ENCODE data around the gene CTBP2. TPM values are rescaled to one million over a fixed set of nuclear protein-coding genes. Genes with fewer than 3 reads are reported as not detected.

CTBP2 gene
- total RNA-seq, 2 experiments from 2014 or later: 0.15 to 0.43 TPM

- POLR2A ChIA-PET: no interaction called here
- H3K27ac Mint-ChIP-seq: no peak overlapping the region
These were observed 57.5 kb downstream of the CTBP2 start for GRCh38 chr10:125102821-125103220.

GRCh38 chr10:125102246-125102645 lies 58.1 kb downstream of the CTBP2 start:
- ChIA-PET POLR2A (no interaction called here), CTCF (no interaction called here)
- no peak overlapping the region for H3K27ac Mint-ChIP-seq
- DNase-seq: no peak
- peaks cover 2% of the 10 kb centered on the region for H3K27me3 Mint-ChIP-seq
- no peak overlapping the region for H3K4me3 Mint-ChIP-seq
- no peaks in the 10 kb centered on the region for H3K9me3 Mint-ChIP-seq
- H3K36me3 Mint-ChIP-seq (ENCODE audit: low read depth): no peaks in the 10 kb centered on the region
- no peaks in the 10 kb centered on the region for H3K4me1 Mint-ChIP-seq

More at GRCh38 chr10:125102821-125103220, 57.5 kb downstream of the CTBP2 start:
- H3K27me3 Mint-ChIP-seq: peaks cover 2% of the 10 kb centered on the region
- CTCF ChIA-PET: no interaction called here
- DNase-seq: no peak
- H3K36me3 Mint-ChIP-seq (ENCODE audit: low read depth): no peaks in the 10 kb centered on the region
- H3K4me3 Mint-ChIP-seq: no peak overlapping the region
- no peaks in the 10 kb centered on the region for H3K9me3 Mint-ChIP-seq
- H3K4me1 Mint-ChIP-seq: no peaks in the 10 kb centered on the region

- Mint-ChIP-seq H3K36me3 (ENCODE audit: low read depth) (no peaks in the 10 kb centered on the region), H3K27me3 (peaks cover 2% of the 10 kb centered on the region), H3K27ac (no peak overlapping the region), H3K4me1 (no peaks in the 10 kb centered on the region), H3K4me3 (no peak overlapping the region), H3K9me3 (no peaks in the 10 kb centered on the region)
- ChIA-PET POLR2A (no interaction called here), CTCF (no interaction called here)
- DNase-seq: no peak
These were observed 58.8 kb downstream of the CTBP2 start for GRCh38 chr10:125101581-125101980.

DNA sequence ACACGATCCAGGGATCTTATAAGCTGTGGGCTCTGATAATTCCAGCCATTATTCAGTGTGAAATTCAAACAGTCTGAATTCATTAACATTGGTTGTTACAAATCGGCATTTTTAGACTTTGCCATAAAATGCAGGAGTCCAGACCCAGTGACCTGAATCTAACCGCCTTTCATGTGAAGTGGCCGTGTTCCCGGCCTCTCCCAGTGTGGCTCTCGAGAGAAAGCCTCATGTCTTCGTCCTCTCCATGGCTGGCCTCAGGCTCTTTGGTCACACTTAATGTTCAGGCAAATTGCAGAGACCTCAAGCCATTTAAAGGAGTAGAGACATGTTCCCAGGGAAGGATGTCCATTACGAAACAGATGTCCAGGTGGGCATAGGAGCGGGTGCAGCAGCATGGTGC lies 59.3 kb downstream of the CTBP2 start:
- H3K27me3 Mint-ChIP-seq: peaks cover 2% of the 10 kb centered on the region
- no peaks in the 10 kb centered on the region for H3K9me3 Mint-ChIP-seq
- H3K27ac Mint-ChIP-seq: no peak overlapping the region
- no peaks in the 10 kb centered on the region for H3K36me3 Mint-ChIP-seq (ENCODE audit: low read depth)
- DNase-seq: no peak
- POLR2A ChIA-PET: no interaction called here
- no peak overlapping the region for H3K4me3 Mint-ChIP-seq
- CTCF ChIA-PET: no interaction called here
- H3K4me1 Mint-ChIP-seq: peaks cover 3% of the 10 kb centered on the region

DNA sequence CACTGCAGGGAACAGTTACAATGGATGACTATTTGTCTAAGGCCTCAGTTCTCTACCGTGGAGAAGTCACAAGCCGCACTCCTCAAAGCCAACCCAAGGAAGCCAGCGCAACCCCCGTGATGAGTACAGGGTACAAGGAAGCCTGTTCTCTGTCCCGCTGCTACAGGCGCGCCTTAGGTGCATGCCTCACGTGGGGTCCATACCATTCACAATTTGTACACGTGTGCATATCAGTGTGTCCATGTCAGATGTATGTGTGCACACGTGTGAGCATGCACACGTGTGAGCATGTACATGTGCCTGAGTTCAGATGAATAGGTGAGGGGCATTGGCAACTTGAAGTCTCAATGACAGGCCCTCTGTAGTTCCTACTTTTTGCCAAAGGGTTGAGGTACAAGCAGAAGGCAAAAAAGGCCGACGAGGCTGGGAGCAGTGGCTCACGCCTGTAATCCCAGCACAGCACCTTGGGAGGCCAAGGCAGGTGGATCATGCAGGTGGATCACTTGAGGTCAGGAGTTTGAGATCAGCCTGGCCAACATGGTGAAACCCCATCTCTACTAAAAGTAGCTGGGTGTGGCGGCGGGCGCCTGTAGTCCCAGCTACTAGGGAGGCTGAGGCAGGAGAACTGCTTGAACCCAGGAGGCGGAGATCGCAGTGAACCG lies 62.8 kb downstream of the CTBP2 start:
- ChIA-PET CTCF (no interaction called here), POLR2A (no interaction called here)
- peaks cover 4% of the 10 kb centered on the region for H3K4me1 Mint-ChIP-seq
- peaks cover 3% of the 10 kb centered on the region for H3K27me3 Mint-ChIP-seq
- no peaks in the 10 kb centered on the region for H3K36me3 Mint-ChIP-seq (ENCODE audit: low read depth)
- no peaks in the 10 kb centered on the region for H3K9me3 Mint-ChIP-seq
- no peak for DNase-seq
- H3K27ac Mint-ChIP-seq: no peak overlapping the region
- no peak overlapping the region for H3K4me3 Mint-ChIP-seq

GRCh38 chr10:125096975-125097374 lies 63.4 kb downstream of the CTBP2 start:
- Mint-ChIP-seq H3K36me3 (ENCODE audit: low read depth) (no peaks in the 10 kb centered on the region), H3K27ac (no peak overlapping the region), H3K4me1 (peaks cover 4% of the 10 kb centered on the region), H3K9me3 (no peaks in the 10 kb centered on the region), H3K27me3 (peaks cover 3% of the 10 kb centered on the region), H3K4me3 (no peak overlapping the region)
- ChIA-PET CTCF (interaction anchor here (0.6 kb wide), 1 partner anchor 15 kb away, joined by 4 read pairs; no protein-coding TSS in a partner anchor), POLR2A (no interaction called here)
- no peak for DNase-seq

DNA sequence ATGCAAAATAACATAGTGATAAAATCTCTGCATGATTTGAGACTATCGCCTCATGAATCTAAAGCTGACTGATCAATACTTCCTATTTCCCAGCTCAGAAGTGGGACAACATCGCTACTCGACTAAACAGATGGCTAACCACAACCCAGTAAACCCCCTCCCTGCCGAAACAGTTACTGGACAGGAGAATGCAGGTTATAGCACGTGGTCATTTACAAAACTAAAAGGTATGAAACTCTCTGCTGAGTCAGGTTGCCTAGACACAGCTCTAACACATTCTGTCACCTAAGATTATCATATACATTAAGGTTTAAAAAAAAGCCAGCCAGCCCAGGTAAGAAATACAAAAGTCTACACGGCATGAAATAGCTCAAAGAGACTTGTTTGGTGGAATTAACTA lies 64.0 kb downstream of the CTBP2 start:
- no peak for DNase-seq
- H3K9me3 Mint-ChIP-seq: no peaks in the 10 kb centered on the region
- H3K4me1 Mint-ChIP-seq: peaks cover 4% of the 10 kb centered on the region
- H3K27me3 Mint-ChIP-seq: peaks cover 3% of the 10 kb centered on the region
- ChIA-PET CTCF (interaction anchor here (0.6 kb wide), 1 partner anchor 16 kb away, joined by 4 read pairs; no protein-coding TSS in a partner anchor), POLR2A (no interaction called here)
- no peaks in the 10 kb centered on the region for H3K36me3 Mint-ChIP-seq (ENCODE audit: low read depth)
- no peak overlapping the region for H3K4me3 Mint-ChIP-seq
- H3K27ac Mint-ChIP-seq: no peak overlapping the region

DNA sequence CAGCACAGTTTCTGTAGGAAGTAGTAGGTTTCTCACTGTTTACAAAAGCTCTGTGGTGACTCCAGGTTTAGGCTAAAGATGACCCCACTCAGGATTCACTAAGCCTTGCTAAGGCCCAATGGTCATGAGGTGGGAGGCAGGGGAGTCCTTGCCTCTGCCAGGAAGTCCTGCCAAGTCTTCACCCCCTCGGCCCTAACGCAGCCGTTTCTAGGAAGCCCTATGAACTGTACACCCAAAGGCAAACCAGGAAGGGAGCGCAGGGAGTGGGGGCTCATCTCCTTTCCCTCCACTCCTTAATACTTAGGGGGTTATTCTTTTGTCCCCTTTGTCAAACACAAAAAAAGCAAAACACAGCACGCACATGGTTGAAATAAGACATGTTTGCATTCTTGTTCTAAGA lies 64.6 kb downstream of the CTBP2 start:
- H3K27ac Mint-ChIP-seq: no peak overlapping the region
- CTCF ChIA-PET: no interaction called here
- H3K9me3 Mint-ChIP-seq: no peaks in the 10 kb centered on the region
- no peaks in the 10 kb centered on the region for H3K36me3 Mint-ChIP-seq (ENCODE audit: low read depth)
- no peak for DNase-seq
- peaks cover 4% of the 10 kb centered on the region for H3K4me1 Mint-ChIP-seq
- peaks cover 3% of the 10 kb centered on the region for H3K27me3 Mint-ChIP-seq
- no peak overlapping the region for H3K4me3 Mint-ChIP-seq
- POLR2A ChIA-PET: no interaction called here

DNA sequence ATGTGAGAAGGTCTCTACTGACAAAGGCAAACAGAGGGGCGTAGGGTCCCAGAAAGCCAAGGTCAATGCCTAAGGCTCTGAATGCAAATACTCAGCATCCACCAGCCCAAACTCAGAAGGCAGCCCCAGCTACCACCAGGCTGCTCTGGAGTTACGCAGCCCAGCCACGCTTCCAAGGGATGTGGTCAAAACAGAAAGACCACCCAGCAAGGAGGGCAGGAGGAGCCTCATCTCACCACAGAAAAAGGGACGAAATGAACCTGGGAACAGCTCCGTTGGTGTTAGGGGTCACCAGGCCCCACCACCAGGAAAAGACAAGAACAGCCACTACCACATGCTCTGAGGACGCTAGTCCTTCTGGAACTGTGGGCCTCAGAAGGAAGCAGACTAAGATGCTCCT lies 65.1 kb downstream of the CTBP2 start:
- POLR2A ChIA-PET: no interaction called here
- CTCF ChIA-PET: no interaction called here
- Mint-ChIP-seq H3K27ac (no peak overlapping the region), H3K9me3 (no peaks in the 10 kb centered on the region), H3K36me3 (ENCODE audit: low read depth) (no peaks in the 10 kb centered on the region), H3K4me1 (peaks cover 4% of the 10 kb centered on the region), H3K27me3 (peaks cover 3% of the 10 kb centered on the region), H3K4me3 (no peak overlapping the region)
- DNase-seq: no peak

- Mint-ChIP-seq H3K4me3 (no peak overlapping the region), H3K9me3 (no peaks in the 10 kb centered on the region), H3K27me3 (peaks cover 3% of the 10 kb centered on the region), H3K27ac (no peak overlapping the region), H3K4me1 (peaks cover 4% of the 10 kb centered on the region), H3K36me3 (ENCODE audit: low read depth) (no peaks in the 10 kb centered on the region)
- ChIA-PET CTCF (no interaction called here), POLR2A (no interaction called here)
- DNase-seq: no peak
These were observed 65.6 kb downstream of the CTBP2 start for GRCh38 chr10:125094806-125095205.

DNA sequence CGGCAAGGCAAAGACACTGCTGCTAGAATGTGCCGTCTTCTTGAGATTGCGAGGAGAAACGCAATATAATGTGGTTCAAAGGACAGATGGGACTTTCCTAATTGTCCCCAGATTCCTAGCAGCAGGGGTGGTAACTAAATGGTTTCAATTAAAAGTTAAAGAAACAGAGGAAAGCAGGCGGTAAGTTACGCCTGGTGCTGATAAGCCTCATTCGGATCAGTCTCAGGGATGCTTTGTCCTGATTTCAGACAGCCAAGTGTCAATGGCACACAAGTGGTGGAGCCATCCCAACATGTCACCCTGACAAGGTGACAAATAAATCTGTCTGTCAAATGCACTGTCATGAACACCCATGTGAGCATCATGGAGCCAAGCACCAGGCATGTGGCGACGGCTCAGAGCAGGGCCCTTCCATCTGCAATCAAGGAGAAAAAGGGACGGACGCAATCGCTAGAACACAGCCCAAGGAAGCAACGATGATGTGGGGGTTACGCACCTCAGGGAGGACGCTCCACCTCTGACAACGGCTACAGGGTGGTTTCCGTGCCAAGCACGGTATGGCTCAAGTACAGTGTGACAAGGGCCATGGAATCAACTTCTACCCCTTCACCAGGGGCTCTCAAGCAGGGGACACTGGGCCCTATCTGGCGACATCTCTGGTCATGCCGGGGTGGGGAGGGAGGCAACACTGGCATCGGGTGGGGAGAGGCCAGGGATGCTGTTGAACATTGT lies 66.2 kb downstream of the CTBP2 start:
- peaks cover 4% of the 10 kb centered on the region for H3K4me1 Mint-ChIP-seq
- H3K27me3 Mint-ChIP-seq: peaks cover 3% of the 10 kb centered on the region
- ChIA-PET CTCF (no interaction called here), POLR2A (no interaction called here)
- no peak overlapping the region for H3K27ac Mint-ChIP-seq
- no peaks in the 10 kb centered on the region for H3K36me3 Mint-ChIP-seq (ENCODE audit: low read depth)
- no peak overlapping the region for H3K4me3 Mint-ChIP-seq
- no peaks in the 10 kb centered on the region for H3K9me3 Mint-ChIP-seq
- no peak for DNase-seq

DNA sequence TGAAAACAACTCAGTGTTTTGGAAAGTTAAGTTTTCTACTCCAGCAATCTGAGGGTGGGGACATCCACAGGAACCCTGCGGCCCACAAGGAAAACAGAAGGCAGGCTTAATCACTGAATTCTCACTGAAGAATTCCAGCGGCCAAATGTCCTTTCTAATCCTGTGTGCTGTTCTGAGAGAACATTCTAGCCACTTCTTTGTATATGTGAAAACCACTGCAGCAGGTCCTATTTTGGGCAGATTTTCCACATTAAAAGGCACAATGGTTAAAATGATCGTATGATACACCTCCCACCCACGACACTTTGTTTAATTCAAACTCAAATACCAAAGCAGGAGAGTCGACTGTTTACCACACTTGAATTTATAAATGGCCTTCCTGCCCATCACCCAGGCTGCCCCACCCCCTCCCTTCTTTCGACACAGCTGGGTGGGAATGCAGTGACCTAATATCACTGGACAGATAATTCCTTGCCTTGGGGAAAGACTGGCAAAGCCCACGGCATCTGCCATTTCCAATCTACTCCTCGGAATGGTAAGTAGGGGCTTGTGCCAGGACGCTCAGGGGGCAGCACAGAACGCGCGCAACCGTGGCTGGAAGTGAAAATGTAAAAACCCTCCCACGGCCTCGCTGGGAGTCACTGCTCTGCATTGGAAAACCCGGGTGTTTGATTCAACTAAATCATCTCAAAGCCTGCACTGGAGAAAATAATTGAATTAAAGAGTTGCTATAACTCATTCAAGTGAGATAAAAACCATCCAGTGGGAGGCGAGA lies 67.0 kb downstream of the CTBP2 start:
- CTCF ChIA-PET: no interaction called here
- H3K4me3 Mint-ChIP-seq: no peak overlapping the region
- DNase-seq: no peak
- H3K9me3 Mint-ChIP-seq: no peaks in the 10 kb centered on the region
- peaks cover 4% of the 10 kb centered on the region for H3K4me1 Mint-ChIP-seq
- H3K27ac Mint-ChIP-seq: no peak overlapping the region
- peaks cover 7% of the 10 kb centered on the region for H3K27me3 Mint-ChIP-seq
- POLR2A ChIA-PET: interaction anchor here (0.5 kb wide), 1 partner anchor 67 kb away, joined by 3 read pairs; the partner anchor contains the start of gene CTBP2
- no peaks in the 10 kb centered on the region for H3K36me3 Mint-ChIP-seq (ENCODE audit: low read depth)

GRCh38 chr10:125092564-125093031 lies 67.8 kb downstream of the CTBP2 start:
- ChIA-PET POLR2A (interaction anchor here (0.6 kb wide), 1 partner anchor 659 kb away, joined by 3 read pairs; no protein-coding TSS in a partner anchor), CTCF (no interaction called here)
- Mint-ChIP-seq H3K36me3 (ENCODE audit: low read depth) (no peaks in the 10 kb centered on the region), H3K27ac (no peak overlapping the region), H3K4me1 (peaks cover 4% of the 10 kb centered on the region), H3K27me3 (peaks cover 8% of the 10 kb centered on the region), H3K4me3 (no peak overlapping the region), H3K9me3 (no peaks in the 10 kb centered on the region)
- DNase-seq: no peak
